T-helper 2 cell (primary cell): ENCODE results near the gene MKNK1.

Experiments used
- DNase-seq, 5 experiments: peaks; one replicate each; pipeline versions ENCODE4 v3.0.0 to v3.0.0-alpha.2; 2012 to 2022

The MKNK1 gene

DNA sequence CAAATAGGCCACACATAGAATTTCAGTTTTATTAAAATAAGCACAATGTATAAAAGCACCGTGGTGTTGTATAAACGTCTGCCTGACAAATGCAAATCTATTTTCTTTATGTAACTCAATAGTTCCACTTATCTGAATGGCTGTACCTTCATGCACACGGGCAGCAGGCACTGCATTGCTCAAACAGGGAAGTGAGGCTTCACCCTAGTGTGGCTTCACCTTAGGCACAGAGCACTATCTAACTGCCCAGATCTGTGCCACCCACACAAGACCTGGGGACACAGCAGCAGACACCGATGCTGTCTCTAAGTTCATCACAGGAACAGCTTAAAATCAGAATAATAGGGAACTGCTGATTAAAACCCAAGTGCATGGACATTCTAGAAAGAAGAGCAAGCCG, 46.7 kb downstream of the MKNK1 start:
- DNase-seq: no peak

DNA sequence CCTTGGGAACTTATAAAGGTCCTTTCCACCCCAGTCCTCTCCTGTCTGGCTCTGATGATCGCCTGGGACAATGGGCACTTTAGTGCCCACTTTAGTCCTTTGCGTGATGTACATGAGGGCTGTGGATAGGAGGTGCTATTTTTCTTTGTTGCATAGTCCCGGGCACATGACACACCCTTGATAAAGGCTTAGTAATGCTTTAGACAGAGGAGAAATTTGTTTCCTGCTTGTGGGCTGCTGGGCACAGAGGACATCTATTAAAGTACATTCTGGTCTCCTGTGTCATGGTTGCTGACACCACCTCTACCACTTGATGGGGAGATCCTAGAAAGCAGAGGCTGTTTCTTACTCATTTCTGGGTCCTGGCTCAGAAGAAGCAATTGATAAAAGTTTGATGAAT, 47.2 kb downstream of the MKNK1 start:
- DNase-seq: peak in 1 of 5 experiments; percentile 21

DNA sequence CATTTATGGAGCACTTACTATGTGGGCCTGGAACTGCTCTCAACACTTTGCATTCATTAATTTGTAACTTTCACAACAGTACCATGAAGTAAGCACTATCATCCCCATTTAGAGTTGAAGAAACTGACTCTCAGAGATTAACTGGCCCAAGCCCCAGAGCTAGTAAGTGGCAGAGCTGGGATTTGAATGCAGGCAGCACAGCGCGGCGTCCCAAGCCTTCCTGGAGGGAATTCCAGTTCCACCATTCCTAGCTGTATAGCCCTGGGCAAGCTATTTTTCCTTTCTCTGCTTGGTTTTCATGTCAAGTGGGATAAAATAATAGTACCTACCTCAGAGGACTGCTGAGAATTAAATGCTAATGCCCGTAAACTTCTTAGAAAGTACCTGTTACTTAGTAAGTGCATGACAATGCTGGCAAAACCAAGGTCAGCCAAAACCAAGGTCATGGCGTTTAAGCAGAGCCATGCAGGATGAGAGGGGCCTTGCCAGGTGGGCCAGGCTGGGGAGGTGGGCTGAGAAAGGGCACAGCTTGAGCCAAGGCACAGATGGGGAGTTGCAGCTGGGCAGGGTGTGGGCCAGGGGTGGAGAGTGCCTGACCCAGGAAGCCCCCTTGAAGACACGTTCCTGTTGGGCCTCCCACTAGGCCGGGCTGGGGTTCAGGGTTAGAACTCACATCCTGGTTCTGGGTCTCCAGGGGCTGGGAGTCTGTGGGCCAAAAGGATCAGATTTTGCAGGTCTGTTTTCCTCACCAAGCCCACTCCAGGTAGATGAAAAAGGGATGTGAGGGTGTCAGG, 48.0 kb downstream of the MKNK1 start:
- no peak for DNase-seq

DNA sequence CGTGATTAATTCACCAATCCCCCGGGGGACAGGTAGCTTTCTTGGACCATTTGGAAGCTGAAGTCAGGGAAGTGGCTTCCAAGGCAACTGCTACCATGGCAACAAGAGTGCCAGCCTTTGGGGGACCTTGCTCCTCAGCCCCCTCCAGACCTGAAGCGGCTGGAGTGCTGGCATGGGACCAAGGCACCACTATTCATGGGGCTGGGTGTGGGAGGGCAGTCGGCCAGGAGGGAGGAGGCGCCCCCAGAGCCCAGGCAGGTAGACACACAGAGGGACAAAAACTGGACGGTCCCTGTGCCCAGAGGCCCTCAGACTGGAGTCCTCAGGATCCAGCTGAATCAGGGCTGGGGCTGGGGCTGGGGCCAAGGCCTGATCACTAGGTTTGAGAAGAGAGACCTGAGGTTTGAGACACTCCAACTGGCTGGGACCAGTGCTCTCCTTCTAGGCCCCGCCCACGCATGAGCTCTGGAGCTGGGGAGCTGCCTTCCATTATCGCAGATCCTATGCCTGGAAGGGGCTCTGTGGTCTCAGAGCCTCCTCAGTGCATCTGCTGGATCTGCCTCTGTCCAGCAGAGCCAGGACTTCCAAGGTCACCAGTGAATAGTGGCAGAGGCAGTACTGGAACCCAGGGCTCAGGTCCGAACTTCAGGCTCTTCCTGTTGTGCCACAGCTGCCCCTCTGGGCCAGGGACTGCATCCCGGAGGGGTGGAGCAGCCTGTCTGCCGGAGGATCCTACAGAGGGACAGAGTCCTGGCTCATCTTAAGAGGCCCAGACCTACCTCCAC, 49.3 kb downstream of the MKNK1 start:
- no peak for DNase-seq

DNA sequence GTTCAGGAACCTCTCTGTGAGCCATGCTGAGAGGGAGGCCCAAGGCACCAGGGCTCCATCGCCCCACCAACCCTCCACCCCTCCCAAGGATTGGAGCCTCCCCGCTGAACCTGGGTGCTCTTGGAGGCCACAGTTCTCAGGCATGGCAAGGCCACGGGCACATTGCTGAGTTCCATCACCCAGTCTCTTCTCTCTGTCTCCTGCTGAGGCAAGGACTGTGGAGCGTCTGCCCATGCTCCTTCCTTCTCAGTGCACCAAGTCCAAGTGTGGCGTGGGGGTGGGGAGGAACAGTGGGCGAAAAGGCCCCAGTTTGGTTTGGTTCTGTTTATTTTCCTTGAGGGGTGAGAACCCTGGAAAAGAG, 49.9 kb downstream of the MKNK1 start:
- no peak for DNase-seq

DNA sequence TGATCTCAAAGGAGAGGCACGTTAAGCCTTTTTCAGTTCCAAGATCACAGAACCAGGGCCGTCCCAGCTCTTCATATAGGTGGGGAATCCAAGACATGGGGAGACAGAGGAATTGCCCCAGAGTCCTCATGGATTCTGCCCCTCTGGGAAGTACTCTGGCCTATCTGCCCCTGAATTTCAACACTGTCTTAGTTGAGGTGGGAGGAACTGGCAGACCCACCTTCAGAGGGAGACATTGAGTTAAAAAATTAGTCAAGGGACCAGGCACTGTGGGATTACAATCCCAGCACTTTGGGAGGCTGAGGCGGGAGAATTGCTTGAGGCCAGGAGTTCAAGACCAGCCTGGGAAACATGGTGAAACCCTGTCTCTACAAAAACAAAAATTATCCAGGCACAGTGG, 50.6 kb downstream of the MKNK1 start:
- DNase-seq: no peak

DNA sequence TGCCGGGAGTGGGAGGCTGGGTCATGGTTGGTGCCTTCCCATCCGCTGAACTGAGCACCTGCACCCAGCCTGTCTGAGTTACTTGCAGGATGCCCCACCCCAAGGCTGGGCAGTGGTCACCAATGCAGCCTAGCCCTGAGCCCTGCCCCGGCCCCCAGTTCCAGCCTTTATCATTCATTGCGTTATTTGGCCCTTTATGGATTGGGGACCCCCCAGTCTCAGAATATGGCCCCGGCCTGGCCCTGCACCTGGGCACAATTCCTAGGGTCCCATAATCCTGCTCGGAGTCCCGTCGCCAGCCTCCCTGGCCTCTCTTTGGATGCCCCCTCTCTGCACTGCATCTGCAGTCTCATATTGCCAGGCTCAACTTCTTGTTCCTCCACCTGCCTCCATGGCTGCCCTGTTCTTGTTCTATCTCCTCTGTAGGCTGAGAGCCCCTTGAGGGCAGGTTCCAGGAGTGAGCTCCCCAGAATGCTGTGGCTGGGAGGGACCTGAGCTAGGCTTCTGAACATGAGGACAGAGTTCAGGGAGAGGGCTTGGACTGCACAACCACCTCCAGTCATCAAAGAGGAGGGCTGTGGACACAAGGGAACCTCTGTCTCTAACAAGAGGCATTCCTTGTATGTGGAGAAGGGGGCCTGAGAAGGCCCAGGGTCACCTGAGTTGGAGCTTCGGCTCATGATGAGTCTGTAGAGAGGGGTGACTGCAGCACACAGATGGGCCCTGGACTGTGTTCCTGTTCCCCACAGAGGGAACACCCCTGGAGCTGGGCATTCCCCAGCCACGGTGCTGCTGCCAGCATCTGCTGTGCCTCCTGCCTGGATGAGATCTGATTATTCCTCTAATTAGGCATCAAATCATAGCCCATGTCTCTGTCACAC, 51.5 kb downstream of the MKNK1 start:
- DNase-seq: no peak

DNA sequence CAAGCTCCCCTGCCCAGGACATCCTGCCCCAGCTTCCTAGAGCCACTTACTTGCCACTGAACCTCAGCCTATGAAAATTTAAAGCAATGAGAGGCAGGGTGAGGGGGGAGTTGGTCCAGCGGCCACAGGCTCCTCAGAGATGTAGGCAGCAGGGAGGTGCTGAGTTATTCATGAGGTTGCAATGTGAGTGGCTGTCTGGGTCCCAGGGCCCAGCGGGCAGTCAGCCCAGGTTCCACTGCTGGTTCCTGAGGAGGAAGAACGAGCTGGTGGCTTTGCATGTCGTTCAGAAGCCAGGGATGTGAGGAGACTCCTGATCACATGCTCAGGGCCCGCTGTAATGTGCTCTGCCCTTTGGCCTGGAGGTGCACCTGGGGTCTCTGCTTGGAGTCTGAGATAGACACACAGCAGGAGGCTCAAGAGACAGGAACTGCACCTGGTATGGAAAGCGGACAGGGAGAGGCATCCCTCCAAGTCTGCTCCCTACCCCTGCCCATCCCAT, 52.4 kb downstream of the MKNK1 start, which contains the start of gene KNCN:
TSS of gene KNCN (minus strand) at position 51 of the 499 bp plus-strand sequence. CDS start 432 bp downstream, outside the sequence.
- no peak for DNase-seq

DNA sequence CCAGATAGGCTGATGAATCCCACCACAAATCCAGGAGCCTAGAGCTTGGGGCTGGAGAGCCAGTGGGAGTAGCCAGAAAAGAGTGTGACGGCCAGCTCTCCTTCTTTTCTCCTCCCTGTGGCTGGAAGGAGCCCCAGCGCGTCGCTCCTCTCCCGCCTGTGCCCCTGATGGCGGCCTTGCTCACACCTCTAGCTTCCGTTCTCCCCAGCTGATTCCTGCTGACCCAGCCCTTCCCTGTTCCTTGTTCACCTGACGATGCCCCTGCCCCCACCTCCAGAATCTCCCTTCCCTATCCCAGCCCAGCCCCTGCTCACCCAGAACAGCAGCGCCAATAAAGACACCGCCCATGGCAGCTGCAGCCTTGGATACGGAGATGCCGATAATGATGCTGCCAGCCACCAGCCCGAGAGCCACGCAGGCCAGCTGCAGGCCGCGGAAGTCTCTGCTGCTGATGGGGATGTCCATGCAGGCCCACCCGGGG, 53.3 kb downstream of the MKNK1 start:
- DNase-seq: no peak

DNA sequence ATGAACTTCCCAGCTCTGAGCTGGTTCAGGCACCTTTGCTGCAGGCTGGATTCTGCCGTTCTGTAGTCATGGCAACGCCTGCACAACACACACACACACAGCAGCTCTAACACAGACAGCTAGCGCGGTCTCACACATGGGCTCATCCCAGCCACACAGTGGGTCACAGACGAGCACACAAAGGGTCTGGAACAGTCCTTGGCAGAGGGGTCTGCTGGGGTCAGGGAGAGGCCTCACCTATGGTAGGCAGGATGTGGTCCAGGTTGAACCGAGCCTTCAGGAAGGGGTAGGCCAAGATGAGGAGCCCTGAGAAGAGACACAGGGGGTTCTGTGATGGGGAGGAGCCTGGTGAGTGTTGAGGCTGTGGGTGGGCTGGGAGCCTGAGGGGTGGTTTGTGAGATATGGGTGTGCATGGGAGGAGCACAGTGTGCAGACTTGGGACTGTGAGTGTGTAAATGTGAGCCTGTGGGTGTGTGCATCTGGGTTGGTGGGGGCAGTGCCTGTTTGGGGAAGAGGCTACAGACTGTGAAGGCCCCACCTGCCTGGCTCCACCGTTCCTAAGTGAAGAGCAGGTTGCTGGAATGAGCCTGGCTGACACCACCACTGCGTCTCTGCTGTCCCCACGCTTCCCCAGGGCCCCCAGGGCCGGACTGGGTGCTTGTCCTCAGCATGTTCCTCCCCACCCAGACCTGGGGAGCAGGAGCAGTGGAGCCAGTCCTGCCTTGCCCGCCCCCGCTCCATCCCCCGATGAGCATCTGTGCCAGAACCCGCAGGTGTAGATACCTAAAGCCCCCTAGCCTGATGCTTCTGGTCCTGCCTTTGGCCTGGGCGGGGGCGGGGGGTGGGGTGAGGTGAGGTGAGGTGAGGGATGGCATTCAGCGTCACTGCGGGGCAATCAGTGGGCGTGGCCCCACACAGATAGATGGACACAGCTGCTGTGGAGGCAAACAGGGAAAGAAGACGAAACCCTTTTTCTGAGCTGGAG, 54.1 kb downstream of the MKNK1 start:
- DNase-seq: peak in 3 of 5 experiments; percentile 39 to 86 (median 77)

DNA sequence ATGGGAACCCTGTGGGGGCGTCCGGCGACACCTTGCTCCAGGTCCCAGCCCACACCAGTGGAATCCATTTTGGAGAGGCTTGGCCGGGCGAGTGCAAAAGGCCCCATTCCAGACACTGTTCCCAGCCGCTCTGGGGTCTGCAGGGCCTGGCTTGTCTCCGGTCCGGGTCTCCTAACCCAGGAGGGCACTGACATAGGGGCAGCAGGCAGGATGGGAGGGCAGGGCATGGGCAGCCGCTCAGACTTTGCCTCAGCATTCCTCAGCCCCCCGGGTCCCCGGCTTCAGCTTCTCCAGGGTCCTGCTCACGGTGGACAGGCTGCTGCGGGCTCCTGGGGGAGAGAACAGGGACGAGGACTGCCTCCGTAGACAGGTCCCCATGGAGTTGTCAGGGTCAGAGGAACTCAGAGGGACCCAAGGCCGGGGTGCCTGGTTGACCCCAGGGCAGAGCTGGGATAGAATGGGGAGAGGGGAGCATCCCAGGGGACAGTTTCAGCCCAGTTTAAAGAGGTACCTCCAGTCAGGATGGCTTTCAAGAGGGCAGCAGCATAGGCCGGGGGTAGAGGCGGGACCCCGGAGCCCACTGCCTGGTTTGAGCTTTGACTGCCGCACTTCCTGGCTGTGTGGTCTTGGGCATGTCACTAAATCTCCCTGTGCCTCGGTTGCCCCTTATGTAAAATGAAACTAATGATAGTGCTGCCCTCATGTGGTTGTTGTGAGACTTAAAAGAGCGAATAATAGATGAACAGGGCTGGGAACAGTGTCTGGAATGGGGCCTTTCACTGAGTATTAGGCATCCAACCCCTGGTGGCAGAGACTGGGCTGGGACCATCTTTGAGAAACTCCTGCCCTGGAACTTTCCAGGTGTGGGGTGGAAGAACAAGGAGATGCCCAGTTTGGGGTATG, 56.3 kb downstream of the MKNK1 start:
- peak in 2 of 5 experiments; percentile 10 to 57 for DNase-seq

DNA sequence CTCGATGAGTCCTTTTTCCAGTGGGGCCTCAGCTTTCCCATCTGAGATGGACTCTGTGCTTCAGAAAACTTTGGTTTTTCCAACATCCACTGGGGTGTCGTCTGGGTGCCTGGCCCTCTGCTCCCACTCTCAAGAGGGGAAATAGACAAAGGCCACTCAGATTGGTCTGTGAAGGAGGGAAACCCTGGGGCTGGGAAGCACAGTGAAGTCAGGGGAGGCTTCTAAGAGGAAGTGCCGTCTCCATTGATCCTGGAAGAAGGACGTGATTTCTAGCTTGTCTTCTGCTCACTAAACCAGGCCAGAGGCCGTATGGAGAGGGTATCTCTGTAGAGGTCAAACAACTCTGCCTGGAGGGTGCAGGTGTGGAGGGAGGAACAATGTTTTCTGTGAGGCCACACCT, 57.9 kb downstream of the MKNK1 start:
- no peak for DNase-seq

DNA sequence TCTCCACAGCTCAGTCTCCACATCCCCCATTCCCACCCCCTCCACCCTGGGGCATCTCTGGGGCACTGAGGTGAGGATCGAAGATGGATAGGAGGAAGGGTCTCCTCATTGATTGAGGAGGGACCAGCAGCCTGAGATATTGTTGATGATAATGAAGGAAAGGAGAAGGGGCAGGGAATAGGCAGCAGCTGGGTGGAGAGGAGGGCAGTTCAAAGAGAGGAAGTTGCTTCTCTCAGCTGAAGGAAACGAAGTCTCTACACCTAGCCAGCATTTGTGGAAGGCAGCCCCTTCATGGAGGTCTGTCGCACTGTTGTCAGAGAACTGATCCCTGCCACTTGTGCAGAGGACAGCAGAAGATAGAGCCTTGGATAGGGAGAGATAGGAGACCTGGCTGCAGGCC, 58.3 kb downstream of the MKNK1 start:
- DNase-seq: no peak

DNA sequence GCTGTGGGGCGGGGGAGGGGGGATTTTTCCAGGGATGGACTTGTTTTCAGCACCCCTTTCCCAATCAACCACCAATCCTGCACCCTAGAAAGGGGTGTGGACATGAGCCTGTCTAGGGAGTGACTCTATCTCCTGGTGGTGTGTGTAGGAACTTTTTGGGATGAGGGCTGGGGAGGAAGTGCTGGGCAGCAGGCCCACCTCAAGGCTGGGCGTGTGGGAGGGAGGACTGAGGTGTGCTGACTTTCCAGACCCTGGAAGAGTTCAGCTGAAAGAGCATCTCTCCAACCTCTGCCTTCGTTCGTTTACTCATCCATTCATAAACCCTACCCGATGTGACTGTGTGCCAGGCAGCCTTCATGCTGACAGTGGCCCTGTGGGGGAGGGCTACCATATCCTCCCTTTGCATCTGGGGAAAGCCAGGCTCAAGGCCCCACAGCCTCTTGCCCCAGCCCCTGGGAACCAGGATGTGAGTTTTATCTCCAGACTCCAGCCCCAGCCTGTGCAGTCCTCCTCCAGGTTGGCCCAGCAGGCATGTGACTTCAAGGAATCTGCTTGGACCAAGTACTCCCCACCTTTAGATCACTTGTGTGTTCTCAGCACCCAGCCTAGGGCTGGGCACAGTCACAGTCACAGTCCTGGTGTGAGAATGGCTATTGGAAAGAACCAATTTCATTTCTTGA, 59.4 kb downstream of the MKNK1 start:
- DNase-seq: no peak

DNA sequence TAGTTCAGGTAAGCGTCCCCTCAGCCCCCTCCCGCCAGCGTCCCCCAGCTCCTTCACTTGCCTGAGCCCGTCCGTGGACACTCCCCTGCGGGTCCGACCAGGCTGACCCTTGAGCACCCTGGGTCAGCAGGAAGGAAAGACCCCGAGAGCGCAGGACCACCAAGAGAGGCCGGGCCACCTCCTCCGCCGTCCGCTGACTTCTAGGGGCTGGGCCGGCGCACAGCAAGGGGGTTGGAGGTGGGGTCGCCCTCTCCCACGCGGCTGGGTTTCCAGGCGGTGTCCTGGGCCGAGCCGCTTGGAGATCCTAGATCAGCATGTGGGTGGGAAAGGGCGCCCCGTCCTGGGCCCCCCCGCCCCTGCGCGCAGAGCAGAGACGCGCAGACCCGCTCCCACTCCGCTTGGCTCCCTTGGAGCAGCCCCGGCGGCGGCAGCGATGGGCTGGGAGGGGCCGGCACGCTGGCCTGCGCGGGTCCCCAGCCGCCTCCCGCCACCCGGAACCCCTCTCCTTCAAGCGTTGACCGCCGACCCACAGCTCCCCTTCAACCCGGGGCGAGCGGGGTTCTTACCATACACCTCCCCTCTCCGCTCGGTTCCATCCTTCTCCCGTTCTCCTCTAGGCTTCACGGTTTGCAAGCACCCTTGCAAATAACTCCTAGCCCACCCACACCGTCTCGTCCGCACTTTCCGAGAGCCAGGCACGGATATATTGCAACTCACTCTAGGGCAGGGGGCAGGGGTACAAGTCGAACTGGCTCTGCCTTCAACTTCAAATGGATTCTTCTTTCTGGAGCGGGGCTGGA, 60.1 kb downstream of the MKNK1 start:
- DNase-seq: no peak

DNA sequence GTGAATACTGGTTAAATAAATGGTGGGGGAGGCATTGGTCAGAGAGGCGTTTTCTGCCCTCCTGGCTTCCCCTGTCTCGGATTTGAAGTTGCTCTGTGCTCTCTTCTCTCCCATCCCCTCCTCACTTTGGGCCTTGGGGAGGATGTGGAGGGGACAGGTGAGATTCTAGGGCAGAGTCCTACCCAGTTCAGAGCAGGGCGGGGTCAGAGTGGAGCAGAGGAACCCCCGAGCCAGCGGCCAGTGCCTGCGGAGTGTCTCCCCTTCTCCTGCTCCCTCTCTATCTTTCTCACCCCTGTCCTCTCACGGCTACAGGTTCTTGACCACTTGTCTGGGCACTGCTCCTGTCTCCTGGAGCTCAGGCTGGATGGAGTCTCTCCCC, 60.7 kb downstream of the MKNK1 start:
- DNase-seq: no peak

DNA sequence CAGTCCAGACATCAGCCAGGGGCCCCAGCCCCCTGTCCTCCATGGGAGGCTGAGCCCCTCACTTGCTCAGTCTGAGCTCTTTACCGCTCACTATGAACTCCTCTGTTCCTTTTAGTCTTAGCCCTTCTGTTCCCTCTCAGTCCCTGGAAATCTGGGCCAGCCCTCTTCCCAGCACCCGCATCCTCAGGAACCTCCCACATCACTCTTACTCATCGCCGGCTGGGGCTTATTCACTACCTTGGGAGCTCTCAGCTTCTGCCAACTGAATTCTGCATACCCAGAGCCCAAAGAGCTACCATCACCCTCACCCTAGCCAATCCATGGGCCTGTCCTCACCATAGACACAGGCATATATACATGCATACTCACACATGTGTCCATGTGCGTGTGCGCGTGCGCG, 64.1 kb downstream of the MKNK1 start:
- DNase-seq: no peak

DNA sequence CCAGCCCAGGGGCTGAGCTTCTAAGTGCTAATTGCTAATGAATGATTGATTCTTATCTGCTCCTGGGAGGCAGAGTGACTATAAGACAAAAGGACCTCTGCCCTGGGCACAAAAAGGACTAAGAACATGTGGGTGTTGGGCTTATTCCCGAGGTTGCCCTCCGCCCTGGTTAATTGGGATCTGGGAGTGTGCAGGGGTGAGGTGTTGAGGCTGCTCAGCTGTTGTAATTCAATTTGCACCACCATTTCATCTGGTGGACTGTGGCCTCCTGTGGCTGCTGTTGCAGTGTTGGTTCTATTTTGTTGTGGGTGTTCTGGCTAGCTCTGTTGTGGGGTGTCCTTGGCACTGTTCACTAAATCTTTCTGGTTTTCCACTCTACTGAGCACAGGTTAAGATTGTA, 65.9 kb downstream of the MKNK1 start:
- DNase-seq: no peak

DNA sequence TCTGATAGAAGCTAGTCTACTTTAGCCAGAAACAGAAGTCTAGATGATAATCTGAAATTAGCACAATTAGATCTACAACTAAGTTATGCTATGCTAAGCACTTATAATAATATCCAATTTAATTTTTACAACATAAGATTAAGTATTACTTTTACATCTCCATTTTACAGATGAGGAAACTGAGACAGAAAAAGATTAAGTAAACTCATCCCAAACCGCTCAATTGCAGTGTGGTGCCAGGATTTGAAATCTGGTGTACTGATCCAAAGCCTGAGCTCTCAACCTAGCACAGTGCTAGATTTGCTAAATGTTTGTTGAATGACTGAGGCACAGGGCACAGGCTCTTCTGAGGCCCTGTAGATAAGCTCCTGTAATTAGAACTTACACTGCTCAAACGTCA, 66.4 kb downstream of the MKNK1 start:
- DNase-seq: no peak
